Measurements from ENCODE around the gene GPR137B. TPM values are rescaled to one million over a fixed set of nuclear protein-coding genes. Genes with fewer than 3 reads are reported as not detected.

Gene GPR137B
- total and polyA plus RNA-seq, 12 donors = 3.4 to 30.0 (median 13.7) TPM

- 53 to 94% (median 92%) methylated on average over 1 of the region's 1 CpG for WGBS, 4 donors
- TF ChIP-seq CTCF (IDR thresholded peaks at IDR 0.05) = no peak
- H3K9me3 ChIP-seq (replicated peaks in 1 of 3) = no peaks in the 10 kb centered on the region
Observed at GRCh38 chr1:236098267-236098666, 44.1 kb upstream of the GPR137B start.

GRCh38 chr1:236099355-236099974 lies 42.9 kb upstream of the GPR137B start:
- no peak overlapping the region for H3K27ac ChIP-seq
- H3K4me3 ChIP-seq = no peak overlapping the region
- TF ChIP-seq CTCF (IDR thresholded peaks at IDR 0.05) (no peak), POLR2A (IDR thresholded peaks at IDR 0.05) (no peak)
- H3K9me3 ChIP-seq (replicated peaks in 1 of 3) = no peaks in the 10 kb centered on the region
- intact Hi-C loops (cut with DNase I) = no loop called here
- peaks cover 3% of the 10 kb centered on the region for H3K27me3 ChIP-seq
- H3K36me3 ChIP-seq (replicated peaks in 1 of 2) = no peaks in the 10 kb centered on the region
- DNase-seq = no peak
- 50 to 56% (median 51%) methylated on average over 6 to 12 of the region's 12 CpGs for WGBS, 4 donors
- H3K4me1 ChIP-seq (replicated peaks in 1 of 2) = no peaks in the 10 kb centered on the region

More at GRCh38 chr1:236098267-236098666, 44.1 kb upstream of the GPR137B start:
- peaks cover 2% of the 10 kb centered on the region for H3K27me3 ChIP-seq
- no peaks in the 10 kb centered on the region for H3K4me1 ChIP-seq (replicated peaks in 1 of 2)
- H3K4me3 ChIP-seq = no peak overlapping the region
- no peak for DNase-seq
- H3K27ac ChIP-seq = no peak overlapping the region
- no peaks in the 10 kb centered on the region for H3K36me3 ChIP-seq (replicated peaks in 1 of 2)
- intact Hi-C loops (cut with DNase I) = no loop called here

GRCh38 chr1:236100799-236101198 lies 41.5 kb upstream of the GPR137B start:
- H3K27ac ChIP-seq = no peak overlapping the region
- TF ChIP-seq POLR2A (IDR thresholded peaks at IDR 0.05) (no peak), CTCF (IDR thresholded peaks at IDR 0.05) (no peak)
- no peak overlapping the region for H3K4me3 ChIP-seq
- no peaks in the 10 kb centered on the region for H3K9me3 ChIP-seq (replicated peaks in 1 of 3)
- intact Hi-C loops (cut with DNase I) = loop anchor here in 1 of 2 donors (5.0 kb wide), 1 partner anchor 392 kb away; no protein-coding TSS in a partner anchor
- 85 to 95% (median 87%) methylated on average over 12 to 15 of the region's 15 CpGs for WGBS, 4 donors
- H3K27me3 ChIP-seq = peaks cover 3% of the 10 kb centered on the region
- H3K36me3 ChIP-seq (replicated peaks in 1 of 2) = no peaks in the 10 kb centered on the region
- no peaks in the 10 kb centered on the region for H3K4me1 ChIP-seq (replicated peaks in 1 of 2)
- DNase-seq = no peak

GRCh38 chr1:236101233-236102200 lies 40.8 kb upstream of the GPR137B start:
- WGBS, 4 donors = 72 to 82% (median 76%) methylated on average over 10 of the region's 10 CpGs
- intact Hi-C loops (cut with DNase I) = loop anchor here in 1 of 2 donors (5.0 kb wide), 1 partner anchor 391 kb away; no protein-coding TSS in a partner anchor
- no peak for DNase-seq

More at GRCh38 chr1:236101233-236102200, 40.8 kb upstream of the GPR137B start:
- no peaks in the 10 kb centered on the region for H3K36me3 ChIP-seq (replicated peaks in 1 of 2)
- H3K4me1 ChIP-seq (replicated peaks in 1 of 2) = no peaks in the 10 kb centered on the region
- H3K9me3 ChIP-seq (replicated peaks in 1 of 3) = no peaks in the 10 kb centered on the region
- no peak overlapping the region for H3K27ac ChIP-seq
- H3K4me3 ChIP-seq = no peak overlapping the region
- TF ChIP-seq CTCF (IDR thresholded peaks at IDR 0.05) (no peak), POLR2A (IDR thresholded peaks at IDR 0.05) (no peak)
- peaks cover 3% of the 10 kb centered on the region for H3K27me3 ChIP-seq

Data from adrenal gland (tissue), 12 donors.